ENCODE measurements around the gene UBALD2.
"Not testable (repeated sequence)": the region's sequence is repeated elsewhere in the genome, so short reads cannot be mapped to it uniquely, and the experiment has no call there.

UBALD2 gene

GRCh38 chr17:76264755-76265623 is at the start of gene UBALD2:
Gene UBALD2 (plus strand): TSS chr17:76265348. CDS start chr17:76265506, 158 bp downstream.
- H3K4me1 ChIP-seq, result peaks cover 41% of the 10 kb centered on the region
- H3K4me2 ChIP-seq (ENCODE audit: low read length), result peak within 1 kb of the TSS; percentile 66
- peaks cover 29% of the 10 kb centered on the region for H3K79me2 ChIP-seq
- no peaks in the 10 kb centered on the region for H3K36me3 ChIP-seq (ENCODE audit: control insufficient read depth, insufficient read depth, low read length)
- no peaks in the 10 kb centered on the region for H3K27me3 ChIP-seq (ENCODE audit: control insufficient read depth, insufficient read depth, low read length)
- H3K9me3 ChIP-seq (ENCODE audit: control insufficient read depth, low read length), result no peaks in the 10 kb centered on the region
- no peak for TF ChIP-seq CTCF (IDR thresholded peaks at IDR 0.05)
- peak within 1 kb of the TSS; percentile 81 for H3K4me3 ChIP-seq (ENCODE audit: low read depth, low read length)
- peak within 1 kb of the TSS; percentile 94 for H3K9ac ChIP-seq
- H2AFZ ChIP-seq, result peak within 1 kb of the TSS; percentile 78
- peak within 1 kb of the TSS; percentile 90 for H3K27ac ChIP-seq

- H2AFZ ChIP-seq, result no peak overlapping the region
- no peaks in the 10 kb centered on the region for H3K9me3 ChIP-seq (ENCODE audit: control insufficient read depth, low read length)
- H3K27ac ChIP-seq, result no peak overlapping the region
- no peaks in the 10 kb centered on the region for H3K27me3 ChIP-seq (ENCODE audit: control insufficient read depth, insufficient read depth, low read length)
- TF ChIP-seq CTCF (IDR thresholded peaks at IDR 0.05), result no peak
- peaks cover 2% of the 10 kb centered on the region for H3K79me2 ChIP-seq
- no peak overlapping the region for H3K4me2 ChIP-seq (ENCODE audit: low read length)
- H3K9ac ChIP-seq, result no peak overlapping the region
- H3K36me3 ChIP-seq (ENCODE audit: control insufficient read depth, insufficient read depth, low read length), result no peaks in the 10 kb centered on the region
- H3K4me1 ChIP-seq, result no peaks in the 10 kb centered on the region
- no peak overlapping the region for H3K4me3 ChIP-seq (ENCODE audit: low read depth, low read length)
Observed at GRCh38 chr17:76217081-76217480, 48.1 kb upstream of the UBALD2 start.

GRCh38 chr17:76219670-76220383 is 45.3 kb upstream of the UBALD2 start:
- Histone ChIP-seq H3K9ac (no peak overlapping the region), H3K79me2 (peaks cover 2% of the 10 kb centered on the region), H3K4me3 (ENCODE audit: low read depth, low read length) (no peak overlapping the region), H3K9me3 (ENCODE audit: control insufficient read depth, low read length) (no peaks in the 10 kb centered on the region), H3K27me3 (ENCODE audit: control insufficient read depth, insufficient read depth, low read length) (no peaks in the 10 kb centered on the region), H3K4me2 (ENCODE audit: low read length) (no peak overlapping the region), H2AFZ (no peak overlapping the region), H3K36me3 (ENCODE audit: control insufficient read depth, insufficient read depth, low read length) (no peaks in the 10 kb centered on the region), H3K4me1 (no peaks in the 10 kb centered on the region), H3K27ac (no peak overlapping the region)
- no peak for TF ChIP-seq CTCF (IDR thresholded peaks at IDR 0.05)

GRCh38 chr17:76223802-76224201 is 41.3 kb upstream of the UBALD2 start:
- no peaks in the 10 kb centered on the region for H3K9me3 ChIP-seq (ENCODE audit: control insufficient read depth, low read length)
- H3K9ac ChIP-seq, result no peak overlapping the region

GRCh38 chr17:76225373-76226086 is 39.6 kb upstream of the UBALD2 start:
- H3K9ac ChIP-seq; H3K36me3 ChIP-seq (ENCODE audit: control insufficient read depth, insufficient read depth, low read length); H3K27me3 ChIP-seq (ENCODE audit: control insufficient read depth, insufficient read depth, low read length); H3K79me2 ChIP-seq; H3K4me3 ChIP-seq (ENCODE audit: low read depth, low read length); H2AFZ ChIP-seq; H3K27ac ChIP-seq; H3K4me2 ChIP-seq (ENCODE audit: low read length); H3K4me1 ChIP-seq; H3K9me3 ChIP-seq (ENCODE audit: control insufficient read depth, low read length): not testable (repeated sequence)

More at GRCh38 chr17:76223802-76224201, 41.3 kb upstream of the UBALD2 start:
- peaks cover 2% of the 10 kb centered on the region for H3K79me2 ChIP-seq
- no peaks in the 10 kb centered on the region for H3K4me1 ChIP-seq
- peak overlapping the region; percentile 1 for H3K4me3 ChIP-seq (ENCODE audit: low read depth, low read length)
- no peak overlapping the region for H3K27ac ChIP-seq
- no peak overlapping the region for H3K4me2 ChIP-seq (ENCODE audit: low read length)
- H3K27me3 ChIP-seq (ENCODE audit: control insufficient read depth, insufficient read depth, low read length), result no peaks in the 10 kb centered on the region
- no peaks in the 10 kb centered on the region for H3K36me3 ChIP-seq (ENCODE audit: control insufficient read depth, insufficient read depth, low read length)
- H2AFZ ChIP-seq, result no peak overlapping the region
- TF ChIP-seq CTCF (IDR thresholded peaks at IDR 0.05), result no peak

GRCh38 chr17:76226749-76227148 is 38.4 kb upstream of the UBALD2 start:
- H3K9me3 ChIP-seq (ENCODE audit: control insufficient read depth, low read length); H3K36me3 ChIP-seq (ENCODE audit: control insufficient read depth, insufficient read depth, low read length); H3K27me3 ChIP-seq (ENCODE audit: control insufficient read depth, insufficient read depth, low read length); H3K4me3 ChIP-seq (ENCODE audit: low read depth, low read length); H3K27ac ChIP-seq; H3K79me2 ChIP-seq; H3K9ac ChIP-seq; H2AFZ ChIP-seq; H3K4me1 ChIP-seq; H3K4me2 ChIP-seq (ENCODE audit: low read length): not testable (repeated sequence)
